Caco-2 (cell line): ENCODE measurements around the gene EPHA4. TPM values are rescaled to one million over a fixed set of nuclear protein-coding genes. Genes with fewer than 3 reads are reported as not detected.
A peak's percentile ranks its signal among the peaks of the same experiment; 100 is the strongest.

Experiments
- BruUV-seq: library from RNA; stranded (reverse); fragments of 400-500 nt; replicated peaks from 2 replicates; lab custom pipeline; 2021; lab: Mats Ljungman, UMichigan
- CTCF ChIA-PET: fragments of 300-600 bp; sonication (Branson Sonifier 250); formaldehyde crosslinking; loops from one replicate; lab custom pipeline; 2022; ENCODE audit warnings: antibody characterized with exemption; lab: Charles Lee
- POLR2A ChIA-PET: fragments of 300-600 bp; sonication (Branson Sonifier 250); formaldehyde crosslinking; loops from one replicate; lab custom pipeline; 2022; ENCODE audit warnings: antibody characterized with exemption; lab: Charles Lee
- DNase-seq, 2 experiments: peaks; one replicate each; pipeline versions ENCODE4 v3.0.0 to v3.0.0-alpha.2; 2020 to 2022
- H3K27me3 ChIP-seq: replicated peaks from 2 replicates; pipeline ENCODE4 v1.6.0; 2011; ENCODE audit warnings: low read length; ENCODE audit not compliant: control insufficient read depth, insufficient read depth
- H3K36me3 ChIP-seq: 2 replicates; pipeline ENCODE4 v1.5.1; 2011; ENCODE audit warnings: low read length; ENCODE audit not compliant: control insufficient read depth, insufficient read depth
- H3K4me1 ChIP-seq: fragments of 250-450 bp; sonication (Bioruptor Pico); 2 replicates; pipeline ENCODE4 v1.5.1; 2020; ENCODE audit warnings: mild to moderate bottlenecking
- H3K4me3 ChIP-seq: 2 replicates; pipeline ENCODE4 v1.5.1; 2011; ENCODE audit warnings: low read depth, mild to moderate bottlenecking, control low read depth, low read length
- H3K9me3 ChIP-seq: fragments of 250-450 bp; sonication (Bioruptor Pico); 2 replicates; pipeline ENCODE4 v1.5.1; 2020; ENCODE audit warnings: mild to moderate bottlenecking, moderate library complexity
- H3K27ac Mint-ChIP-seq: one replicate; pipeline ENCODE4 v1.8.0; 2022; ENCODE audit warnings: mixed read lengths; ENCODE audit not compliant: unreplicated experiment
- H3K27me3 Mint-ChIP-seq: one replicate; pipeline ENCODE4 v1.8.0; 2022; ENCODE audit warnings: mixed read lengths; ENCODE audit not compliant: insufficient read depth, unreplicated experiment
- H3K36me3 Mint-ChIP-seq: one replicate; pipeline ENCODE4 v1.8.0; 2022; ENCODE audit warnings: mild to moderate bottlenecking, mixed read lengths; ENCODE audit not compliant: insufficient read depth, unreplicated experiment
- H3K4me1 Mint-ChIP-seq: one replicate; pipeline ENCODE4 v1.8.0; 2022; ENCODE audit warnings: low read depth, mixed read lengths; ENCODE audit not compliant: unreplicated experiment
- H3K4me3 Mint-ChIP-seq: one replicate; pipeline ENCODE4 v1.8.0; 2022; ENCODE audit warnings: mild to moderate bottlenecking, moderate library complexity, mixed read lengths; ENCODE audit not compliant: unreplicated experiment
- H3K9me3 Mint-ChIP-seq: one replicate; pipeline ENCODE4 v1.8.0; 2022; ENCODE audit warnings: mixed read lengths; ENCODE audit not compliant: unreplicated experiment
- intact Hi-C: fragments of 100-400 bp; cut with micrococcal nuclease; formaldehyde crosslinking; loops from one replicate; pipeline ENCODE4 v1.10.0; 2022; ENCODE audit not compliant: unreplicated experiment
- total RNA-seq: library from RNA; stranded (reverse); gene quantifications from 2 replicates; pipeline ENCODE4 v1.2.3, GENCODE V29; 2022
- TF ChIP-seq, protein P1 (sequence below), 2 experiments: fragments of 200-600 bp in 1 of 2; IDR thresholded peaks; 1 replicate in 1 of 2; 2 replicates in 1 of 2; pipeline versions ENCODE4 v1.5.1 to v1.8.0; 2011 to 2022; ENCODE audit warnings: antibody characterized with exemption in 1 of 2, control low read depth in 1 of 2, inconsistent platforms in 1 of 2, low read depth in 1 of 2, low read length in 1 of 2, mild to moderate bottlenecking in 1 of 2, moderate library complexity in 1 of 2; ENCODE audit not compliant: insufficient read depth in 1 of 2, severe bottlenecking in 1 of 2, unreplicated experiment in 1 of 2

Gene EPHA4
- total RNA-seq, 1 experiment from 2014 or later, result 95.5 TPM

DNA sequence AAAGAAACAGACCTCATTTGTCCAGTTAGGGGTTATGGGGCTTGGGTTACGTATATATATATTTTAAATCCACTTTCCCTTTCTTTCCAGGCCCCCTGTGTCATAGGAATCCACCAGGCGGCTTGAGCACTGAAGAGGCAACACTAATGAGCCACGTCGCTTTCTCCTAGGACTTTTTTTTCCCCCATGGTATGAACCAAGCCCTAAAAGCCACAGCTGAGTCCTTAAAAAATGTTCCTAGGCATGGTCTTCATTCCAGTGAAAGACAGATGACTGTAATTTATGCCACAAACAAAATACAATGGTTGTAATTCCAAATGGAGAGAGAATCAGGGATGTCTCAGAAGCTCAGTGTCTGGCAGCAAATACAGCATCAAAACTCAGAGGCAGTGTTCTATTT is 146.8 kb downstream of the EPHA4 start:
- no peaks in the 10 kb centered on the region; the same call in 1 of the 2 replicates for H3K36me3 ChIP-seq
- no peaks in the 10 kb centered on the region for H3K4me1 Mint-ChIP-seq
- POLR2A ChIA-PET, result no interaction called here

DNA sequence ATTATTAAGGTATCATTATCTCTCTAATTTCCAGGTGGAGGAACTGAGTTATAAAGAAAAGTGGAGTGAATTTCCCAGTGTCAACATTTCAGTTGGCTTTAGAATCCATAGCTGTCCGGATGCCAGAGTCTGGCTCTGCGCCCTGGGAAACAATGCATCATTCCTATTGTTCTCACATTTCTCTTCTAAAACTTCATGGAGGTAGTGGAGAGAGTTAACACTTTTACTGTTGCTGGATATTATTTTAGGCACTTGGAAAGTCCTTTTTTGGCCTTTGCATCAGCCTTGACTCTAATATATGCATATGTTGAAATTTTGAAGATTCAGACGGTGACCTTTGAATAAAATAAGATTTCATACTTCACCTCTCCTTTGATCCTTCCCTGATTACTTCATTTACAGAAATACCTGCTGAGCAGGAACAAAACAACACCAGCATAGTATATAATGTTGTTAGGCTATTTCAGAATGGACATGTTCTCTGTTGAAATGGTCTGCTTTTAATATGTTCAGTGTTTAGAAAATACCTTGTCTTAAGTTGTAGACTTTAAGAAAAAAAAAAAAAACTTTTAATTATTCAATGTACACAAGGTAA is 148.8 kb downstream of the EPHA4 start:
- no peaks in the 10 kb centered on the region for H3K9me3 ChIP-seq
- no peaks in the 10 kb centered on the region for H3K27me3 ChIP-seq
- Mint-ChIP-seq H3K36me3 (peaks cover 85% of the 10 kb centered on the region), H3K4me3 (no peak overlapping the region), H3K27ac (no peak overlapping the region), H3K9me3 (no peaks in the 10 kb centered on the region), H3K27me3 (no peaks in the 10 kb centered on the region), H3K4me1 (no peaks in the 10 kb centered on the region)
- H3K36me3 ChIP-seq, result no peaks in the 10 kb centered on the region; the same call in 1 of the 2 replicates
- H3K4me1 ChIP-seq, result no peaks in the 10 kb centered on the region
- TF ChIP-seq, protein P1, sequence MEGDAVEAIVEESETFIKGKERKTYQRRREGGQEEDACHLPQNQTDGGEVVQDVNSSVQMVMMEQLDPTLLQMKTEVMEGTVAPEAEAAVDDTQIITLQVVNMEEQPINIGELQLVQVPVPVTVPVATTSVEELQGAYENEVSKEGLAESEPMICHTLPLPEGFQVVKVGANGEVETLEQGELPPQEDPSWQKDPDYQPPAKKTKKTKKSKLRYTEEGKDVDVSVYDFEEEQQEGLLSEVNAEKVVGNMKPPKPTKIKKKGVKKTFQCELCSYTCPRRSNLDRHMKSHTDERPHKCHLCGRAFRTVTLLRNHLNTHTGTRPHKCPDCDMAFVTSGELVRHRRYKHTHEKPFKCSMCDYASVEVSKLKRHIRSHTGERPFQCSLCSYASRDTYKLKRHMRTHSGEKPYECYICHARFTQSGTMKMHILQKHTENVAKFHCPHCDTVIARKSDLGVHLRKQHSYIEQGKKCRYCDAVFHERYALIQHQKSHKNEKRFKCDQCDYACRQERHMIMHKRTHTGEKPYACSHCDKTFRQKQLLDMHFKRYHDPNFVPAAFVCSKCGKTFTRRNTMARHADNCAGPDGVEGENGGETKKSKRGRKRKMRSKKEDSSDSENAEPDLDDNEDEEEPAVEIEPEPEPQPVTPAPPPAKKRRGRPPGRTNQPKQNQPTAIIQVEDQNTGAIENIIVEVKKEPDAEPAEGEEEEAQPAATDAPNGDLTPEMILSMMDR (IDR thresholded peaks at IDR 0.05; ENCODE audit: insufficient read depth in 1 of 2, low read depth in 1 of 2, low read length in 1 of 2, severe bottlenecking in 1 of 2, unreplicated experiment in 1 of 2), result no peak
- no peak overlapping the region for H3K4me3 ChIP-seq
- DNase-seq, result no peak
- CTCF ChIA-PET, result no interaction called here
- POLR2A ChIA-PET, result no interaction called here
- intact Hi-C loops, result loop anchor here (5.0 kb wide), 1 partner anchor 149 kb away; the partner anchor contains the start of gene EPHA4
- no TSS peak for BruUV-seq

More for the DNA sequence above, 146.8 kb downstream of the EPHA4 start:
- Mint-ChIP-seq H3K36me3 (peaks cover 72% of the 10 kb centered on the region), H3K9me3 (no peaks in the 10 kb centered on the region), H3K27me3 (no peaks in the 10 kb centered on the region), H3K27ac (no peak overlapping the region), H3K4me3 (no peak overlapping the region)
- BruUV-seq, result TSS peak; percentile 64
- DNase-seq, result no peak
- H3K4me3 ChIP-seq, result no peak overlapping the region
- TF ChIP-seq, protein P1 (IDR thresholded peaks at IDR 0.05; ENCODE audit: insufficient read depth in 1 of 2, low read depth in 1 of 2, low read length in 1 of 2, severe bottlenecking in 1 of 2, unreplicated experiment in 1 of 2), result no peak
- intact Hi-C loops, result no loop called here
- CTCF ChIA-PET, result no interaction called here
- H3K4me1 ChIP-seq, result no peaks in the 10 kb centered on the region
- no peaks in the 10 kb centered on the region for H3K27me3 ChIP-seq
- H3K9me3 ChIP-seq, result no peaks in the 10 kb centered on the region

DNA sequence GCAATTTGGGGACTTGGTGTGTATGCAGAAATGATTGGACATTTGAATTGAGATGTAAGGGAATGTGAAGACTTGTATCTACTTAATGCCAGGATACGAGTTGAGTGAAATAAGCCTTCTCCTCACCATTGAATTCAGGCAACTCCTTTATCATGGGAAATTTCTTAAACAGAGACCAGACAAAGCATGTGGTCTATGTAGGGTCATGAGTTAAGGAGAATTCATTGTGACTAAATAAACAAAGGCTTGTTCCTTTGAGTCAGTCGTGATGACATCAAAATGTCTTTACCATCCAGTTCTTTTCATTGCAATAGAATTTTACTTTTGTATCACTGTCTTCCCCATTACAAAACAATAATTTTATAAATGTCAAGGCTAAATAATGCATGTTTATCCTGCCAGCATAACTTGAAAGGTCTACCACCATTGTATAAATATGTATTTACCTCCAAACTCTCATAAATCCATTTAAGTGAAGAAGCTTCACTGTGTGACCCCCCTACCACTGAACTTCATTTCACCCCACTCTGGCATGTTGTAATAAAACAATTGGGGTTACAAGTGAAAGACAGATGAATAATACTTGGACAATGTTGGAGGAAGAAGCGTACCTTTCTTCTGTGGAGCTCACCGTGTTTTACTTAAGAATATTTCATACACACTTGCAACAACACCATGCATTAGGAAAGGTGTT is 149.4 kb downstream of the EPHA4 start:
- no peaks in the 10 kb centered on the region for H3K4me1 Mint-ChIP-seq
- BruUV-seq, result no TSS peak
- H3K4me3 Mint-ChIP-seq, result no peak overlapping the region
- H3K9me3 Mint-ChIP-seq, result no peaks in the 10 kb centered on the region
- H3K36me3 Mint-ChIP-seq, result peaks cover 84% of the 10 kb centered on the region
- Histone ChIP-seq H3K36me3 (no peaks in the 10 kb centered on the region), H3K4me3 (no peak overlapping the region), H3K4me1 (no peaks in the 10 kb centered on the region), H3K27me3 (no peaks in the 10 kb centered on the region), H3K9me3 (no peaks in the 10 kb centered on the region)
- CTCF ChIA-PET, result no interaction called here
- TF ChIP-seq, protein P1 (IDR thresholded peaks at IDR 0.05; ENCODE audit: insufficient read depth in 1 of 2, low read depth in 1 of 2, low read length in 1 of 2, severe bottlenecking in 1 of 2, unreplicated experiment in 1 of 2), result no peak
- POLR2A ChIA-PET, result no interaction called here
- intact Hi-C loops, result loop anchor here (5.0 kb wide), 1 partner anchor 150 kb away; the partner anchor contains the start of gene EPHA4
- no peak for DNase-seq
- no peaks in the 10 kb centered on the region for H3K27me3 Mint-ChIP-seq
- no peak overlapping the region for H3K27ac Mint-ChIP-seq
